ENCODE data around the gene PTPRD. TPM values are rescaled to one million over a fixed set of nuclear protein-coding genes. Genes with fewer than 3 reads are reported as not detected.
"Not testable (repeated sequence)": the region's sequence is repeated elsewhere in the genome, so short reads cannot be mapped to it uniquely, and the experiment has no call there.

The PTPRD gene
- total RNA-seq, 1 donor from 2014 or later, result 336 TPM

- no peak for DNase-seq
Measured at GRCh38 chr9:9951556-9952160, 661.1 kb downstream of the PTPRD start.

GRCh38 chr9:9950813-9951212 lies 662.0 kb downstream of the PTPRD start:
- no peak for DNase-seq

- no peak for DNase-seq
Measured at GRCh38 chr9:9949978-9950377, 662.8 kb downstream of the PTPRD start.

GRCh38 chr9:9949368-9949767 lies 663.4 kb downstream of the PTPRD start:
- no peak for DNase-seq

- no peak for DNase-seq
Measured at GRCh38 chr9:9945966-9946365, 666.8 kb downstream of the PTPRD start.

GRCh38 chr9:9942764-9943424 lies 669.9 kb downstream of the PTPRD start:
- peak; percentile 46 for DNase-seq

- DNase-seq, result no peak
Measured at GRCh38 chr9:9938432-9938831, 674.4 kb downstream of the PTPRD start.

- DNase-seq, result not testable (repeated sequence)
Measured at GRCh38 chr9:9931464-9931863, 681.3 kb downstream of the PTPRD start.

GRCh38 chr9:9924376-9924775 lies 688.4 kb downstream of the PTPRD start:
- no peak for DNase-seq

- DNase-seq, result no peak
Measured at GRCh38 chr9:9921805-9922204, 691.0 kb downstream of the PTPRD start.

GRCh38 chr9:9920425-9921060 lies 692.3 kb downstream of the PTPRD start:
- peak; percentile 1 for DNase-seq

GRCh38 chr9:9919174-9919775 lies 693.5 kb downstream of the PTPRD start:
- DNase-seq, result no peak

- no peak for DNase-seq
Measured at GRCh38 chr9:9917400-9917799, 695.4 kb downstream of the PTPRD start.

GRCh38 chr9:9914174-9914573 lies 698.6 kb downstream of the PTPRD start:
- no peak for DNase-seq

GRCh38 chr9:9913276-9913832 lies 699.4 kb downstream of the PTPRD start:
- DNase-seq, result no peak

GRCh38 chr9:9912459-9912858 lies 700.3 kb downstream of the PTPRD start:
- DNase-seq, result no peak

GRCh38 chr9:9905736-9906135 lies 707.1 kb downstream of the PTPRD start:
- DNase-seq, result no peak

- DNase-seq, result no peak
Measured at GRCh38 chr9:9904041-9904440, 708.8 kb downstream of the PTPRD start.

- no peak for DNase-seq
Measured at GRCh38 chr9:9901624-9902023, 711.2 kb downstream of the PTPRD start.

GRCh38 chr9:9893837-9894236 lies 719.0 kb downstream of the PTPRD start:
- DNase-seq, result no peak

- no peak for DNase-seq
Measured at GRCh38 chr9:9892217-9892616, 720.6 kb downstream of the PTPRD start.

GRCh38 chr9:9881692-9882091 lies 731.1 kb downstream of the PTPRD start:
- no peak for DNase-seq

GRCh38 chr9:9874270-9874669 lies 738.5 kb downstream of the PTPRD start:
- no peak for DNase-seq
